ENCODE results near the gene RPN2.

Gene RPN2

GRCh38 chr20:37274851-37275524, 95.9 kb downstream of the RPN2 start:
- no peaks in the 10 kb centered on the region for H3K9me3 ChIP-seq (ENCODE audit: control insufficient read depth, low read length)
- no peaks in the 10 kb centered on the region for H3K27me3 ChIP-seq (ENCODE audit: control insufficient read depth, insufficient read depth, low read length, poor library complexity, severe bottlenecking)
- H3K4me3 ChIP-seq (ENCODE audit: insufficient read depth, low read depth, low read length), result no peak overlapping the region
- WGBS, 2 experiments, result 93 to 95% methylated on average over 3 to 5 of the region's 5 CpGs
- H3K4me1 ChIP-seq (ENCODE audit: control insufficient read depth, insufficient read depth, low read length), result no peaks in the 10 kb centered on the region
- no peaks in the 10 kb centered on the region for H3K36me3 ChIP-seq (ENCODE audit: control insufficient read depth, insufficient read depth, low read length)
- H3K27ac ChIP-seq (ENCODE audit: insufficient read depth, low read depth, low read length, poor library complexity, severe bottlenecking), result no peak overlapping the region

- no peaks in the 10 kb centered on the region for H3K27me3 ChIP-seq (ENCODE audit: control insufficient read depth, insufficient read depth, low read length, poor library complexity, severe bottlenecking)
- 90% methylated on average over 15 of the region's 15 CpGs for WGBS, 2 experiments
Observed at GRCh38 chr20:37276494-37277252, 97.5 kb downstream of the RPN2 start.

GRCh38 chr20:37277253-37277593, 98.1 kb downstream of the RPN2 start:
- Histone ChIP-seq H3K9me3 (ENCODE audit: control insufficient read depth, low read length) (no peaks in the 10 kb centered on the region), H3K36me3 (ENCODE audit: control insufficient read depth, insufficient read depth, low read length) (no peaks in the 10 kb centered on the region), H3K27me3 (ENCODE audit: control insufficient read depth, insufficient read depth, low read length, poor library complexity, severe bottlenecking) (no peaks in the 10 kb centered on the region), H3K4me3 (ENCODE audit: insufficient read depth, low read depth, low read length) (no peak overlapping the region), H3K4me1 (ENCODE audit: control insufficient read depth, insufficient read depth, low read length) (no peaks in the 10 kb centered on the region), H3K27ac (ENCODE audit: insufficient read depth, low read depth, low read length, poor library complexity, severe bottlenecking) (no peak overlapping the region)
- 92 to 98% methylated on average over 1 to 2 of the region's 2 CpGs for WGBS, 2 experiments

More at GRCh38 chr20:37276494-37277252, 97.5 kb downstream of the RPN2 start:
- no peaks in the 10 kb centered on the region for H3K9me3 ChIP-seq (ENCODE audit: control insufficient read depth, low read length)
- H3K4me3 ChIP-seq (ENCODE audit: insufficient read depth, low read depth, low read length), result no peak overlapping the region
- no peaks in the 10 kb centered on the region for H3K36me3 ChIP-seq (ENCODE audit: control insufficient read depth, insufficient read depth, low read length)
- no peaks in the 10 kb centered on the region for H3K4me1 ChIP-seq (ENCODE audit: control insufficient read depth, insufficient read depth, low read length)
- H3K27ac ChIP-seq (ENCODE audit: insufficient read depth, low read depth, low read length, poor library complexity, severe bottlenecking), result no peak overlapping the region

GRCh38 chr20:37278966-37279590, 99.9 kb downstream of the RPN2 start:
- Histone ChIP-seq H3K4me1 (ENCODE audit: control insufficient read depth, insufficient read depth, low read length) (no peaks in the 10 kb centered on the region), H3K27ac (ENCODE audit: insufficient read depth, low read depth, low read length, poor library complexity, severe bottlenecking) (no peak overlapping the region), H3K4me3 (ENCODE audit: insufficient read depth, low read depth, low read length) (no peak overlapping the region), H3K9me3 (ENCODE audit: control insufficient read depth, low read length) (no peaks in the 10 kb centered on the region), H3K36me3 (ENCODE audit: control insufficient read depth, insufficient read depth, low read length) (no peaks in the 10 kb centered on the region), H3K27me3 (ENCODE audit: control insufficient read depth, insufficient read depth, low read length, poor library complexity, severe bottlenecking) (no peaks in the 10 kb centered on the region)
- 81 to 83% methylated on average over 11 of the region's 12 CpGs for WGBS, 2 experiments

- WGBS, 2 experiments, result 76 to 77% methylated on average over 8 of the region's 8 CpGs
- Histone ChIP-seq H3K27me3 (ENCODE audit: control insufficient read depth, insufficient read depth, low read length, poor library complexity, severe bottlenecking) (no peaks in the 10 kb centered on the region), H3K9me3 (ENCODE audit: control insufficient read depth, low read length) (no peaks in the 10 kb centered on the region), H3K36me3 (ENCODE audit: control insufficient read depth, insufficient read depth, low read length) (no peaks in the 10 kb centered on the region), H3K27ac (ENCODE audit: insufficient read depth, low read depth, low read length, poor library complexity, severe bottlenecking) (no peak overlapping the region), H3K4me1 (ENCODE audit: control insufficient read depth, insufficient read depth, low read length) (no peaks in the 10 kb centered on the region), H3K4me3 (ENCODE audit: insufficient read depth, low read depth, low read length) (no peak overlapping the region)
Observed at GRCh38 chr20:37279820-37280219, 100.7 kb downstream of the RPN2 start.

GRCh38 chr20:37280403-37280802, 101.3 kb downstream of the RPN2 start:
- Histone ChIP-seq H3K27ac (ENCODE audit: insufficient read depth, low read depth, low read length, poor library complexity, severe bottlenecking) (no peak overlapping the region), H3K36me3 (ENCODE audit: control insufficient read depth, insufficient read depth, low read length) (no peaks in the 10 kb centered on the region), H3K27me3 (ENCODE audit: control insufficient read depth, insufficient read depth, low read length, poor library complexity, severe bottlenecking) (no peaks in the 10 kb centered on the region), H3K4me1 (ENCODE audit: control insufficient read depth, insufficient read depth, low read length) (no peaks in the 10 kb centered on the region), H3K9me3 (ENCODE audit: control insufficient read depth, low read length) (no peaks in the 10 kb centered on the region), H3K4me3 (ENCODE audit: insufficient read depth, low read depth, low read length) (no peak overlapping the region)
- WGBS, 2 experiments, result 87% methylated on average over 7 to 8 of the region's 8 CpGs

- no peak overlapping the region for H3K27ac ChIP-seq (ENCODE audit: insufficient read depth, low read depth, low read length, poor library complexity, severe bottlenecking)
- no peaks in the 10 kb centered on the region for H3K36me3 ChIP-seq (ENCODE audit: control insufficient read depth, insufficient read depth, low read length)
- H3K4me1 ChIP-seq (ENCODE audit: control insufficient read depth, insufficient read depth, low read length), result no peaks in the 10 kb centered on the region
- 83 to 84% methylated on average over 6 of the region's 6 CpGs for WGBS, 2 experiments
- no peaks in the 10 kb centered on the region for H3K27me3 ChIP-seq (ENCODE audit: control insufficient read depth, insufficient read depth, low read length, poor library complexity, severe bottlenecking)
- no peak overlapping the region for H3K4me3 ChIP-seq (ENCODE audit: insufficient read depth, low read depth, low read length)
- no peaks in the 10 kb centered on the region for H3K9me3 ChIP-seq (ENCODE audit: control insufficient read depth, low read length)
Observed at GRCh38 chr20:37282556-37282955, 103.4 kb downstream of the RPN2 start.

- no peaks in the 10 kb centered on the region for H3K27me3 ChIP-seq (ENCODE audit: control insufficient read depth, insufficient read depth, low read length, poor library complexity, severe bottlenecking)
- H3K9me3 ChIP-seq (ENCODE audit: control insufficient read depth, low read length), result no peaks in the 10 kb centered on the region
- H3K4me3 ChIP-seq (ENCODE audit: insufficient read depth, low read depth, low read length), result no peak overlapping the region
- no peak overlapping the region for H3K27ac ChIP-seq (ENCODE audit: insufficient read depth, low read depth, low read length, poor library complexity, severe bottlenecking)
- H3K36me3 ChIP-seq (ENCODE audit: control insufficient read depth, insufficient read depth, low read length), result no peaks in the 10 kb centered on the region
- no peaks in the 10 kb centered on the region for H3K4me1 ChIP-seq (ENCODE audit: control insufficient read depth, insufficient read depth, low read length)
- WGBS, 2 experiments, result 93 to 96% methylated on average over 9 of the region's 9 CpGs
Observed at GRCh38 chr20:37283530-37284195, 104.5 kb downstream of the RPN2 start.

- no peaks in the 10 kb centered on the region for H3K9me3 ChIP-seq (ENCODE audit: control insufficient read depth, low read length)
- H3K4me3 ChIP-seq (ENCODE audit: insufficient read depth, low read depth, low read length), result no peak overlapping the region
- H3K27me3 ChIP-seq (ENCODE audit: control insufficient read depth, insufficient read depth, low read length, poor library complexity, severe bottlenecking), result no peaks in the 10 kb centered on the region
- no peaks in the 10 kb centered on the region for H3K4me1 ChIP-seq (ENCODE audit: control insufficient read depth, insufficient read depth, low read length)
- no peak overlapping the region for H3K27ac ChIP-seq (ENCODE audit: insufficient read depth, low read depth, low read length, poor library complexity, severe bottlenecking)
- no peaks in the 10 kb centered on the region for H3K36me3 ChIP-seq (ENCODE audit: control insufficient read depth, insufficient read depth, low read length)
- WGBS, 2 experiments, result 92 to 94% methylated on average over 6 of the region's 6 CpGs
Observed at GRCh38 chr20:37284691-37285161, 105.6 kb downstream of the RPN2 start.
